Effector memory CD4-positive, alpha-beta T cell (primary cell): ENCODE results near the gene KLRB1.
"Not testable (repeated sequence)": the region's sequence is repeated elsewhere in the genome, so short reads cannot be mapped to it uniquely, and the experiment has no call there.

Source experiments
- DNase-seq, 3 donors: peaks; one replicate each; pipeline ENCODE4 v3.0.0-alpha.2; 2020
- H3K27ac ChIP-seq: 2 replicates; pipeline ENCODE4 v1.7.0; 2013; ENCODE audit warnings: mild to moderate bottlenecking, low read length, moderate library complexity; ENCODE audit not compliant: insufficient read depth, poor library complexity, severe bottlenecking
- H3K27me3 ChIP-seq: replicated peaks from 2 replicates; pipeline ENCODE4 v1.7.0; 2013; ENCODE audit warnings: mild to moderate bottlenecking, low read length; ENCODE audit not compliant: insufficient read depth, control insufficient read depth, poor library complexity, severe bottlenecking
- H3K36me3 ChIP-seq: 2 replicates; pipeline ENCODE4 v1.7.0; 2013; ENCODE audit warnings: mild to moderate bottlenecking, low read length, moderate library complexity; ENCODE audit not compliant: control insufficient read depth, insufficient read depth
- H3K4me1 ChIP-seq: 2 replicates; pipeline ENCODE4 v1.7.0; 2013; ENCODE audit warnings: low read length, mild to moderate bottlenecking; ENCODE audit not compliant: control insufficient read depth, insufficient read depth, poor library complexity, severe bottlenecking
- H3K4me3 ChIP-seq: 2 replicates; pipeline ENCODE4 v1.7.0; 2013; ENCODE audit warnings: low read length, low read depth, mild to moderate bottlenecking; ENCODE audit not compliant: insufficient read depth, poor library complexity, severe bottlenecking
- H3K9me3 ChIP-seq: 2 replicates; pipeline ENCODE4 v1.7.0; 2013; ENCODE audit warnings: mild to moderate bottlenecking, low read length, moderate library complexity; ENCODE audit not compliant: control insufficient read depth
- total RNA-seq, 3 donors: gene quantifications; one replicate each; lab custom pipeline; 2026; lab: John Stamatoyannopoulos, UW

Gene KLRB1
- total RNA-seq = 154 to 318 (median 278) reads per million in 3 donors

GRCh38 chr12:9607716-9608115 lies at the start of gene KLRB1:
Gene KLRB1, minus strand, starts transcription at chr12:9607916. Its CDS starts 77 bp downstream, at chr12:9607839.
- Histone ChIP-seq H3K27ac (peak within 1 kb of the TSS; percentile 31), H3K27me3 (no peaks in the 10 kb centered on the region), H3K36me3 (no peaks in the 10 kb centered on the region), H3K4me1 (no peaks in the 10 kb centered on the region), H3K9me3 (no peaks in the 10 kb centered on the region), H3K4me3 (peak within 1 kb of the TSS; percentile 41)
- DNase-seq = no peak

GRCh38 chr12:9651265-9651729 lies 43.6 kb upstream of the KLRB1 start:
- no peak for DNase-seq
- Histone ChIP-seq H3K4me1 (peaks cover 30% of the 10 kb centered on the region), H3K36me3 (peaks cover 18% of the 10 kb centered on the region), H3K27ac (peak overlapping the region; percentile 90), H3K27me3 (no peaks in the 10 kb centered on the region), H3K9me3 (no peaks in the 10 kb centered on the region), H3K4me3 (peak overlapping the region; percentile 1)

GRCh38 chr12:9650151-9650576 lies 42.4 kb upstream of the KLRB1 start:
- Histone ChIP-seq H3K4me3 (peak overlapping the region; percentile 91), H3K27ac (peak overlapping the region; percentile 90), H3K9me3 (no peaks in the 10 kb centered on the region), H3K27me3 (no peaks in the 10 kb centered on the region), H3K36me3 (peaks cover 10% of the 10 kb centered on the region), H3K4me1 (peaks cover 24% of the 10 kb centered on the region)
- no peak for DNase-seq

- H3K9me3 ChIP-seq = no peaks in the 10 kb centered on the region
- peaks cover 8% of the 10 kb centered on the region for H3K36me3 ChIP-seq
- no peaks in the 10 kb centered on the region for H3K27me3 ChIP-seq
- no peak for DNase-seq
- peak overlapping the region; percentile 90 for H3K27ac ChIP-seq
- H3K4me3 ChIP-seq = peak overlapping the region; percentile 91
- H3K4me1 ChIP-seq = peaks cover 18% of the 10 kb centered on the region
Measured at GRCh38 chr12:9649532-9649940, 41.8 kb upstream of the KLRB1 start.

GRCh38 chr12:9648701-9649531 lies 41.2 kb upstream of the KLRB1 start:
- Histone ChIP-seq H3K36me3 (peaks cover 2% of the 10 kb centered on the region), H3K9me3 (no peaks in the 10 kb centered on the region), H3K4me1 (peaks cover 12% of the 10 kb centered on the region), H3K4me3 (peak overlapping the region; percentile 91), H3K27me3 (no peaks in the 10 kb centered on the region), H3K27ac (peak overlapping the region; percentile 90)
- DNase-seq = no peak

GRCh38 chr12:9647825-9648700 lies 40.3 kb upstream of the KLRB1 start:
- Histone ChIP-seq H3K4me1 (peaks cover 14% of the 10 kb centered on the region), H3K27me3 (no peaks in the 10 kb centered on the region), H3K27ac (peak overlapping the region; percentile 90), H3K9me3 (no peaks in the 10 kb centered on the region), H3K4me3 (peak overlapping the region; percentile 91), H3K36me3 (no peaks in the 10 kb centered on the region)
- DNase-seq = peak; percentile 83 to 91 (median 87)

GRCh38 chr12:9646794-9647781 lies 39.4 kb upstream of the KLRB1 start:
- Histone ChIP-seq H3K9me3 (no peaks in the 10 kb centered on the region), H3K27me3 (no peaks in the 10 kb centered on the region), H3K36me3 (no peaks in the 10 kb centered on the region), H3K4me1 (peaks cover 10% of the 10 kb centered on the region), H3K4me3 (peak overlapping the region; percentile 91), H3K27ac (peak overlapping the region; percentile 90)
- no peak for DNase-seq

GRCh38 chr12:9644985-9645551 lies 37.4 kb upstream of the KLRB1 start:
- not testable (repeated sequence) for H3K36me3 ChIP-seq, DNase-seq, H3K9me3 ChIP-seq, H3K27ac ChIP-seq, H3K4me3 ChIP-seq, H3K27me3 ChIP-seq
- peaks cover 10% of the 10 kb centered on the region for H3K4me1 ChIP-seq

GRCh38 chr12:9643266-9643660 lies 35.5 kb upstream of the KLRB1 start:
- Histone ChIP-seq H3K4me1 (peaks cover 18% of the 10 kb centered on the region), H3K9me3 (no peaks in the 10 kb centered on the region), H3K27ac (no peak overlapping the region), H3K4me3 (no peak overlapping the region), H3K27me3 (no peaks in the 10 kb centered on the region), H3K36me3 (no peaks in the 10 kb centered on the region)
- DNase-seq = no peak
